MM.1S (cell line): ENCODE measurements around the gene KLC3.

Source experiments
- DNase-seq: peaks from one replicate; pipeline ENCODE4 v3.0.0-alpha.2; 2015
- H2AFZ ChIP-seq: fragments of 300-600 bp; sonication (generic); 2 replicates; pipeline ENCODE4 v1.6.0; 2016; ENCODE audit warnings: antibody characterized with exemption, low read length
- H3F3A ChIP-seq: fragments of 300-600 bp; sonication (generic); 2 replicates; pipeline ENCODE4 v1.6.1; 2016; ENCODE audit warnings: mild to moderate bottlenecking, antibody characterized with exemption, low read length, moderate library complexity, mixed read lengths; ENCODE audit not compliant: insufficient read depth
- H3K27ac ChIP-seq: fragments of 300-600 bp; sonication (generic); 2 replicates; pipeline ENCODE4 v1.5.1; 2016; ENCODE audit warnings: mild to moderate bottlenecking, low read length
- H3K27me3 ChIP-seq: fragments of 300-600 bp; sonication (generic); replicated peaks from 2 replicates; pipeline ENCODE4 v1.6.0; 2016; ENCODE audit warnings: low read length; ENCODE audit not compliant: insufficient read depth
- H3K36me3 ChIP-seq: fragments of 300-600 bp; sonication (generic); replicated peaks from 2 replicates; pipeline ENCODE4 v1.6.1; 2016; ENCODE audit warnings: mild to moderate bottlenecking, low read length, mixed read lengths; ENCODE audit not compliant: insufficient read depth
- H3K4me1 ChIP-seq: fragments of 300-600 bp; sonication (generic); 2 replicates; pipeline ENCODE4 v1.6.1; 2016; ENCODE audit warnings: low read length, mixed read lengths
- H3K4me2 ChIP-seq: fragments of 300-600 bp; sonication (generic); 2 replicates; pipeline ENCODE4 v1.6.0; 2016; ENCODE audit warnings: low read depth, low read length
- H3K4me3 ChIP-seq: fragments of 300-600 bp; sonication (generic); 2 replicates; pipeline ENCODE4 v1.5.1; 2016; ENCODE audit warnings: low read length, mixed read lengths
- H3K79me2 ChIP-seq: fragments of 300-600 bp; sonication (generic); 2 replicates; pipeline ENCODE4 v1.6.1; 2016; ENCODE audit warnings: mixed run types, low read length, mixed read lengths
- H3K9ac ChIP-seq: fragments of 300-600 bp; sonication (generic); 2 replicates; pipeline ENCODE4 v1.6.1; 2016; ENCODE audit warnings: low read length, mixed read lengths
- H3K9me2 ChIP-seq: fragments of 300-600 bp; sonication (generic); replicated peaks from 2 replicates; pipeline ENCODE4 v1.6.1; 2016; ENCODE audit warnings: mild to moderate bottlenecking, low read length, mixed read lengths; ENCODE audit not compliant: insufficient read depth
- H3K9me3 ChIP-seq: fragments of 300-600 bp; sonication (generic); replicated peaks from 2 replicates; pipeline ENCODE4 v1.6.1; 2016; ENCODE audit warnings: mild to moderate bottlenecking, low read length, mixed read lengths; ENCODE audit not compliant: insufficient read depth
- H4K20me1 ChIP-seq: fragments of 300-600 bp; sonication (generic); 2 replicates; pipeline ENCODE4 v1.6.1; 2016; ENCODE audit warnings: mild to moderate bottlenecking, low read length, moderate library complexity, mixed read lengths; ENCODE audit not compliant: insufficient read depth
- CTCF ChIP-seq: fragments of 300-600 bp; sonication (generic); IDR thresholded peaks from 2 replicates; pipeline ENCODE4 v1.5.1; 2016; ENCODE audit warnings: antibody characterized with exemption, low read length, mixed read lengths
- EZH2 ChIP-seq: fragments of 300-600 bp; sonication (generic); optimal IDR thresholded peaks from 2 replicates; pipeline ENCODE3; 2017; ENCODE audit warnings: low read depth, mild to moderate bottlenecking, antibody characterized with exemption, low read length, mixed read lengths
- EZH2phosphoT487 ChIP-seq: fragments of 300-600 bp; sonication (generic); IDR thresholded peaks from 2 replicates; pipeline ENCODE4 v1.6.1; 2018; ENCODE audit warnings: antibody characterized with exemption, low read length

The KLC3 gene

DNA sequence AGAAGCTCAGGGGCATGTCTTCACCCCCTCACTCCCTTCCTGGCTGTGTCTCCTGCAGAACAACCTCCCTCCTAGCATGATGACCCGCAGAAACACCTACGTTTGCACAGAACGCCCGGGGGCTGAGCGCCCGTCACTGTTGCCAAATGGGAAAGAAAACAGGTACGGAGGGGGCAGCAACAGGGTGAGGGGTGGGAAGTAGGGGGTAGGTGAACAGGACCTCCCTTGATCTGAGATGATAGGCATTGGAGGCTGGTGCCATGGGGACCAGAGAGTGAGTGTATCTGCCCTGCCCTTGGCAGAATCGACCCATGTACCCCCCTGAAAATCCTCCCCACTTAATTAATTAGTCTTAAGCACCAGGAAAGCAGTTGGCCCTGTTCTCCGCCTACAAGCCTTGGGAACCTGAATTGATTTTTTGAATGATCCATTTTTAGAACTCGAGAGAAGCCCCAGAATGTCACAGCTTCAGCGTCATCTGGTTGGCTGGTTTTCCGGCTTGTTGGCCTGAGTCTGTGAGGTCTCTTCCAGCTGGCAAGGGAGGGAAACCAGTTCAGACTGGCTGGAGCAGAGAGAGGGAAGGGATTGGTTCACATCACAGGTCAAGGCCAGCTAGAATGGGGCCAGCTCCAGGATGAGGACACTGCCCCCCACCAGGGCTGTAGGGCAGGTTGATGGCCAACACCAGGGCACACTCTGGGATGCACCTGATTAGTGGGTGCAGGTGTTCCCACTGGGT lies 46.1 kb upstream of the KLC3 start:
- Histone ChIP-seq H3K4me3 (no peak overlapping the region), H4K20me1 (no peaks in the 10 kb centered on the region), H3F3A (no peaks in the 10 kb centered on the region), H3K79me2 (no peaks in the 10 kb centered on the region), H3K36me3 (no peaks in the 10 kb centered on the region), H3K27me3 (no peaks in the 10 kb centered on the region), H3K4me2 (no peak overlapping the region), H2AFZ (no peak overlapping the region), H3K9ac (no peak overlapping the region), H3K9me2 (no peaks in the 10 kb centered on the region), H3K9me3 (no peaks in the 10 kb centered on the region), H3K4me1 (no peaks in the 10 kb centered on the region), H3K27ac (no peak overlapping the region)
- TF ChIP-seq CTCF (no peak), EZH2phosphoT487 (no peak), EZH2 (no peak)
- no peak for DNase-seq

DNA sequence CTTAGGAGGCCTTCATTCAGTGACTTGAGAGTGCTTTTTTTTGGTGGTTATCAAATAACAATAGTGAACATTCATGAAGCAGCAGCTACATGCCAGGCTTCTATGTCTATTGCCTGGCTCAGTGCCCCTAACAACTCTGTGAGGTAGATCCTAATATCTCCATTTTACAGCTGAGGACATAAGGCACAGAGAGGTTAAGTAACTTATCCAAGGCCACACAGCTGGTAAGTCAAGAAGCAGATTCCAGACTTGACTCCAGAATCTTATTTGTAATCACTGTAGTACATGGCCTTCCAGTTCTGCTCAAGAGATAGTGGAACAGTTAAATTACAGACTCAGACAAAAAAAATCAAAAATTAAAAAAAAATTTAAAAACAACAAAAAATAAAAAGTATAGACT lies 44.7 kb upstream of the KLC3 start:
- TF ChIP-seq EZH2 (no peak), EZH2phosphoT487 (no peak), CTCF (no peak)

DNA sequence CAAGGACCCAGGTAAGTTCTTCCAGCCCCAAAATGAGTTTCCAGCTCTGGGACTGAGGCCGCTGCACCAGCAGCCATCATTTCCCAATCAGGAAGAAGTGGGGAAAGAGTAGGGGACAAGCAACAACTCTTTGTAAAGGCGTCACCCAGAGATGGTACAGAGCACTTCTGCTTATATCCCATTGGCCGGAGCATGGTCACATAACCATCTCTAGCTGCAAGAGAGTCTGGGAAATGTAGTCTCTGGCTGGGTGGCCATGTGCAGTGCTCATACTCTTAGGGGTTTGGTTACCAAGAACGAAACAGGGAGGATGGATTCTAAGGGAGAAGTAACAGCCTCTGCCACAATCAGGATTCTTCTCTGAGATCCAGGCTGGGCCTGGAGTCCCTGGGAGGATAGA lies 44.2 kb upstream of the KLC3 start:
- H3K9ac ChIP-seq, result no peak overlapping the region
- H3K27me3 ChIP-seq, result no peaks in the 10 kb centered on the region
- H3K27ac ChIP-seq, result no peak overlapping the region
- H3K36me3 ChIP-seq, result no peaks in the 10 kb centered on the region
- H3F3A ChIP-seq, result no peaks in the 10 kb centered on the region
- H3K79me2 ChIP-seq, result no peaks in the 10 kb centered on the region
- no peaks in the 10 kb centered on the region for H3K9me3 ChIP-seq
- no peak for TF ChIP-seq EZH2phosphoT487
- no peak for TF ChIP-seq EZH2
- TF ChIP-seq CTCF, result no peak
- H3K4me3 ChIP-seq, result no peak overlapping the region
- H3K9me2 ChIP-seq, result no peaks in the 10 kb centered on the region
- no peaks in the 10 kb centered on the region for H3K4me1 ChIP-seq
- no peak overlapping the region for H3K4me2 ChIP-seq
- H4K20me1 ChIP-seq, result no peaks in the 10 kb centered on the region
- no peak for DNase-seq
- no peak overlapping the region for H2AFZ ChIP-seq

More for the DNA sequence above, 44.7 kb upstream of the KLC3 start:
- no peak overlapping the region for H3K4me3 ChIP-seq
- H3K36me3 ChIP-seq, result no peaks in the 10 kb centered on the region
- no peaks in the 10 kb centered on the region for H3K79me2 ChIP-seq
- H3K4me1 ChIP-seq, result no peaks in the 10 kb centered on the region
- H3K9me3 ChIP-seq, result no peaks in the 10 kb centered on the region
- no peaks in the 10 kb centered on the region for H3K27me3 ChIP-seq
- H3K4me2 ChIP-seq, result no peak overlapping the region
- H3F3A ChIP-seq, result no peaks in the 10 kb centered on the region
- no peak for DNase-seq
- H2AFZ ChIP-seq, result no peak overlapping the region
- no peaks in the 10 kb centered on the region for H3K9me2 ChIP-seq
- no peak overlapping the region for H3K27ac ChIP-seq
- no peaks in the 10 kb centered on the region for H4K20me1 ChIP-seq
- H3K9ac ChIP-seq, result no peak overlapping the region
